ENCODE results near the gene TMEM209.

DNA sequence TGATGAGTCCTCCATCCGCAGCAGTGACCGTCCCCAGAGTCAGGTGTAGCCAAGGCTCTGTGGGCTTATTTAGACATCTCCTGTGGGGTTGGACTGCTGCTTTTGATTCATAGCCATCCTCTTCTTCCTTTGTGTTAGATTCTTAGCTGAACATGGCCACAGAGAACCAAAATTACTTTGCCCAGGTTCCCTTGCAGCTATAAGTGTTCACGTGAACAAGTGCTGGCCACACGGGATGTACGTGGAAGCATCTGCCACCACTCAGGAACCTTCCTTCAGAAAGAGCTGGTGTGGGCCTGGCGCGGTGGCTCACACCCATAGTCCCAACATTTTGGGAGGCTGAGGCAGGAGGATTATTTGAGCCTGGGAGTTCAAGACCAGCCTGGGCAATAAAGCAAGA is 49.1 kb downstream of the TMEM209 start:
- TF ChIP-seq, protein P1, sequence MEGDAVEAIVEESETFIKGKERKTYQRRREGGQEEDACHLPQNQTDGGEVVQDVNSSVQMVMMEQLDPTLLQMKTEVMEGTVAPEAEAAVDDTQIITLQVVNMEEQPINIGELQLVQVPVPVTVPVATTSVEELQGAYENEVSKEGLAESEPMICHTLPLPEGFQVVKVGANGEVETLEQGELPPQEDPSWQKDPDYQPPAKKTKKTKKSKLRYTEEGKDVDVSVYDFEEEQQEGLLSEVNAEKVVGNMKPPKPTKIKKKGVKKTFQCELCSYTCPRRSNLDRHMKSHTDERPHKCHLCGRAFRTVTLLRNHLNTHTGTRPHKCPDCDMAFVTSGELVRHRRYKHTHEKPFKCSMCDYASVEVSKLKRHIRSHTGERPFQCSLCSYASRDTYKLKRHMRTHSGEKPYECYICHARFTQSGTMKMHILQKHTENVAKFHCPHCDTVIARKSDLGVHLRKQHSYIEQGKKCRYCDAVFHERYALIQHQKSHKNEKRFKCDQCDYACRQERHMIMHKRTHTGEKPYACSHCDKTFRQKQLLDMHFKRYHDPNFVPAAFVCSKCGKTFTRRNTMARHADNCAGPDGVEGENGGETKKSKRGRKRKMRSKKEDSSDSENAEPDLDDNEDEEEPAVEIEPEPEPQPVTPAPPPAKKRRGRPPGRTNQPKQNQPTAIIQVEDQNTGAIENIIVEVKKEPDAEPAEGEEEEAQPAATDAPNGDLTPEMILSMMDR (IDR thresholded peaks at IDR 0.05) = no peak
- no peak for TF ChIP-seq POLR2A (IDR thresholded peaks at IDR 0.05)
- no peak for TF ChIP-seq POLR2AphosphoS5 (IDR thresholded peaks at IDR 0.05; ENCODE audit: insufficient read depth in 1 of 2, low read depth in 1 of 2)

Data from vagina (tissue), 2 donors.